Activated CD8-positive, alpha-beta memory T cell treated with anti-CD3 and anti-CD28 coated beads, Interleukin-2, amount 50 U/mL, for 48 hours (primary cell): ENCODE results near the gene C5orf22.
"Not testable (repeated sequence)": the region's sequence is repeated elsewhere in the genome, so short reads cannot be mapped to it uniquely, and the experiment has no call there.

Experiments
- DNase-seq: peaks from one replicate; pipeline ENCODE4 v3.0.0-alpha.2; 2020

Gene C5orf22

DNA sequence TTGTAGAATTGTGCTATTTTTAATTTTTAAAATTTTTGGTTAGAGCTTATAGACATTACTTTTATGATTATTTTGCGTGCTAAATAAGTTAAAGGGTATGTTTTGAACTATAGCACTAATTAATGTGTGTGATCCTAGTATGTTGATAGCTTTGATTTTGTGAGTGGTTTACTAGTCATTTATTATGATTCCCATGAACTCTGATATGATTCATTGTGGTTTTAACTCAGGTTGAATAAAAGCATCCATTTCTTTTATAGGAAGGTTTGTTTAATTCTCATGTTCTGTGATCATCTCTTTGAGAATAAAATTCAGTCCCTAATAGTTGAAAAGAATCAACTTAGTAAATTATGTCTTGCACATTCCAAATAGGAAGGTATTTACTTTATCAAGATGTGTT, 22.5 kb downstream of the C5orf22 start:
- DNase-seq = no peak

DNA sequence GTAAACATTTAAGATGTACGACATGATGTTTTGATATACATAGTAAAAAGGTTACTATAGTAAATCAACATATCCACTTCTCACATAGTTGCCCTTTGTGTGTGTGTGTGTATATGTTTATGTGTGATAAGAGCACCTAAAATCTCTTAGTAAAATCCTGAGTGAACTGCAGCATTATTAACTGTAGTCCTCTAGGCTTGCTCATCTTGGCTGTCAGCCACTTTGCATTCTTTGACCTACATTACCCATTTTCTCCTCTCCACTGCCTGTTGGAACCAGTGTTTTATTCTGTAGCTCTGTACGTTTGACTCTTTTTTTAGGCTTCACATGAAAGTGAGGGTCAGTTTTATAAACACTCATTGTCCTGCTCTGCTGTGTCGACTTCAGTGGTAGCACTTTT, 24.4 kb downstream of the C5orf22 start:
- no peak for DNase-seq

DNA sequence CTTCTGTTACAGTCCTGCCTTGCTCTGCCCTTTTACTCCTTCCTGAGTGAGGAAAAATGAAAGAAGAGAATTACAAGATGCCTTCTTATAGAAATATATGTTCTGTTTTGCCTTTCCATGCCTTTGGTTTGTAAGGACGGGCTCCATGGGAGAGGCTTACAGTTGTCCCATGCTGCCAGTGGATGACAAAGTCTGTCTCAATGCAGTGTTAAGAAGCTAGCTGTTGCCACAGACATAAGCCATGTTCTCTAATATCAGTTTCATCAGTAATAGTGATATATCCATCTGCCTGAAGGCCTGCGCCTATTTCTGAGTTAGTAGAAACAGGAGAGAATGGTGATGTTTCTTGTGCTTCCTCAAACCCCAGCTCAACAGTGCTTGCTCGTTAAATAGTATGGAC, 27.8 kb downstream of the C5orf22 start:
- DNase-seq = no peak

DNA sequence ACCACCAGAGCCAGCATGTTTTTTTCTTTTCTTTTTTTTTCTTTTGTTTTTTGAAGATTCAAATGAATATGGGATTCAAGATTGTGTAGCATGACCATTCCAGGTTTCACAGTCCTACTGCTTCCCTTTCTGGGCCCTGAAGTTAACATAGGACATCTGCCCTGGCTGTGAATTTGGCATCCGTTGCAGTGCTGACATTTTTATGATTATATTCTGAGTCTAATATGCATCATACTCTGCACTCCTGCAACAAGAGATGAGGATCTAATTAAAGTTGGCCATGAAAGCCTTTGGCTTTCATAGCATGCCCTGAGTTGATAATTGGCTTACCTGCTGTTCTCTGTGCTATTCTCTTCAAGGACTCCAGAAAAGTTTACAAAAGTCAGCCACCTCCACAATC, 29.8 kb downstream of the C5orf22 start:
- DNase-seq = no peak

DNA sequence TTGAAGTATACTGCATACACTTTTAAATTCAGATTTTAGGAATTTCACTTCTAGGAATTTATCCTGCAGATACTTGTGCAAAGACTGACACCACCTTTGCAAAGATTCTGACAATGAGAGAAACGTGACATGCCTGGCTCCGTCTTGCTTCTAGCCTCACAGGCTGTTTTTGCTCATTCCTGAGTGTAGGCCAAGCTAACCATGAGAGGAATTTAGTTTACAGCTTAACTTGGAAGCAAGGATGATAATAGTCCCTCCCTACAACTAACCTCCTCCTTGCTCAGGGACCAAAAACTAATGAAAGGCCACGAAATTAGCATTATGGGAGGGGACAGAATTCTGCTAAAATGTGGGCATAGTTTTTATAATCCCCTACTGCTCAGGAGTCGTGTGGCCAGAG, 31.1 kb downstream of the C5orf22 start:
- no peak for DNase-seq

DNA sequence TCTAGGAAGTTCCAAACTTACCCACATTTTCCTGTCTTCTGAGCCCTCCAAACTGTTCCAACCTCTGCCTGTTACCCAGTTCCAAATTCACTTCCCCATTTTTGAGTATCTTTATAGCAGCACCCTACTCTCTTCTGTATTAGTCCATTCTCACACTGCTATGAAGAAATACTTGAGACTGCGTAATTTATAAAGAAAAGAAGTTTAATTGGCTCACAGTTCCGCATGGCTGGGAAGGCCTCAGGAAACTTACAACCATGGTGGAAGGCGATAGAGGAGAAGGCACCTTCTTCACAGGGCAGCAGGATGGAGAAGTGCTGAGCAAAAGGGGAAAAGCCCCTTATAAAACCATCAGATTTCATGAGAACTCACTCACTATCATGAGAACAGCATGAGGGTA, 34.3 kb downstream of the C5orf22 start:
- DNase-seq = not testable (repeated sequence)

DNA sequence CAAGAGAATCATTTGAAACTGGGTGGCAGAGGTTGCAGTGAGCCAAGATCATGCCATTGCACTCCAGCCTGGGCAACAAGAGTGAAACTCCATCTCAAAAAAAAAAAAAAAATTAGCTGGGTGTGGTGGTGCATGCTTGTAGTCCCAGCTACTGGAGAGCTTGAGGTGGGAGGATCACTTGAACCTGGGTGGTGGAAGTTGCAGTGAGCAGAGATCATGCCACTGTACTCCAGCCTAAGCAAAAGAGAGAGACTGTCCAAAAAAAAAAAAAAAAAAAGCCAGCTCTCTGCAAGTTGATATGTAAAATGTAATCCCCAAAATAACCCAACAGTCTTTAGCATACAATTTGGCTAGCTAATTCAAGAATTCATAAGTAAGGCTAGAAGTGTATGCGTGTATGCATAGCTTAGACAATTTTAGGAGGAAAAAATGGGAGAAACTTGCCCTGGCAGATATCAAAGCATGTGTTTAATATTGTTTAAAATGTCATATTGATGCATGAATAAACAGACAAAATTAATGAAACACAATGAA, 36.3 kb downstream of the C5orf22 start:
- DNase-seq = no peak

DNA sequence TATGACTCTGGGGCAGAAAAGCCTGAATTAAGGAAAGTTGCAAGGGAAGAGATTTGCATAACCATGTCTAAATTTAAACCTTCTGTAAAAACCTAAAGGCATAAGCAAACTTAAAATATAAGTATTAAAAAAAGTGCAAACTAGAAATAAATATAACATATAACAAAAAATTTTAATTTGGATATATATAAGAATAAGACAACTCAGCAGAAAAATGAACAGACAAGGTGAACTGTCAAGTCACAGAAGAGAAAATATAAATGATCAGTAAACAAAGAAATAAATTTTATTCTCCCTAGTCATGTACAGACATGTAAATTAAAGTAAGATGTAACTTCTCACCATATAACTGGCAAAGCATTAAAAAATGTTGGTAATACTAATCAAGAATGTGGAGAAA, 37.0 kb downstream of the C5orf22 start:
- DNase-seq = no peak

DNA sequence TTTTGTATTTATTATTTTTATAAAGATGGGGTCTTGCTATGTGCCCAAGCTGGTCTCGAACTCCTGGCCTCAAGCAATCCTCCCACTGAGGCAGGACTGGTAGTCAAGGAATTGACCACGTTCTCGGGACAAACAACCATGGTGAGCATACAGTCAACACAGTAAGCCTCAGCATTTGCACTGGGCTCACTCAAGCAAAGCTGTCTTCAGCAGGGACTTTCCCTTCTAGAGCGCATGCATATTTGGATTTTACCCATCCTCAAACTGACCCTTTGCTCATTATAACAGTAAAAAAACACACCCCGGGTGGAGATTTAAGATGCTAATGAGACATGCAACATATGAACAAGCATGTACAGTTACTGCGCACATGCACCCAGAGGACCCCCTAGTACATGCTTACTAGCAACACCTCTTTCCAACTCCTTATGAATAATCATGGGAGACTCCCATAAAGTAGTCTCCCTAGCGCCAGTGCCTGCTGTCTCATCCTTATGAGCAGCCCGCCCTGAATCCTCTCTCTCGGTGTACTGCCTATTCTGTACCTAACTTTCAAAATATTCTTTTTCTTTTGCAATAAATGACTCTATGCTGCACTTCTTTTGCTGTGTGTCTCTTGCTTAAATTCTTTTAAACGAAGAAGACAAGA, 41.5 kb downstream of the C5orf22 start:
- DNase-seq = no peak

DNA sequence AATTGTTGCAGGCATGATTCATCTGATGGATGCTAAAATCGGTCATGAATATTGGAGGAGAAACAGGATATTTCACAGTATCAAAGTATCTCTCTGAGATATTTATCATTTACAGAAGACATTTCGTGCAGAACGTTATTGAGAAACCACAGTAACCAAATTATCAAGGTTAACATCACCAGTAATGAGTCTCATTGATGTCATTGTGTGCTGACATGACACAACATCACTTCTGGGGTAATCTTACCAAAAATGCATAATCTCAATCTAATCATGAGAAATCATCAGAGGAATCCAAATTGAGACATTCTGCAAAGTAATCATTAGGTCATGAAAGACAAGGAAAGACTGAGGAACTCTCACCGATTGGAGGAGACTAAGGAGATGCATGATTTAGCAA, 42.7 kb downstream of the C5orf22 start:
- DNase-seq = no peak

DNA sequence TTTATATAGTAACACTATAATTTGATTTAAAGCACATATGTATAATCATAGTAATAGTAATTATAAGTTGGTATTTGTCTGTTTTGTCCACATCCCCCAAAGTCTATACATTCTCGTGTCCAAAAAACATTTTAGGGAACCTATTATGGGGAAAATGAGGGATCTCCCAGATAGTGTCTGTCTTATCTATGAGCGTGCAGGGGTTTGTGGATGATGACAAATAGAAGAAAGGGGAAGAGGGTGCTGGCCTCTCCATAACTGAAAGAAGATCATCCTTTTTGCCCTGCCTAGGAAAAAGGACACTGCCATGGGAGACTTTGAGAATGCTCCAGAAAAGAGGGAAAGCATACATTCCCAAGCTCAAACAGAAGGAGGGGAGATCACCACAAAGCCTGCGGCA, 45.3 kb downstream of the C5orf22 start:
- no peak for DNase-seq

DNA sequence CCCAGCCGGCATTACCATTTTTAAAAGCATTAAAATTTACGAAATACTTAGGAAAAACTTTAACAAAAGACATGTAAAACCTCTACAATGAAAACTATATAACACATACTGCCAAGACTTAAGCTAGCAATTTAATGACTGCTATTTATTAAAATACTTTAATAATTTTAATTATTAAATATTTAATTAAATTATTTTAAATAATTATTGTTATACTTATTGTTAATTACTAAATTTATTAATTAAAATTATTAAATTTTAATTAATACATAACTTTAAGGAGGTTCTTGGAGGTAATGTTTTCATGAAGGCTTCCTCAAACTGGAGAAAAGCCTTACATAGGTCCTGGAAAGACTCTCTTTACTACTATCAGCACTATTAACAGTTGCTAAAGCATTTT, 47.5 kb downstream of the C5orf22 start:
- no peak for DNase-seq

DNA sequence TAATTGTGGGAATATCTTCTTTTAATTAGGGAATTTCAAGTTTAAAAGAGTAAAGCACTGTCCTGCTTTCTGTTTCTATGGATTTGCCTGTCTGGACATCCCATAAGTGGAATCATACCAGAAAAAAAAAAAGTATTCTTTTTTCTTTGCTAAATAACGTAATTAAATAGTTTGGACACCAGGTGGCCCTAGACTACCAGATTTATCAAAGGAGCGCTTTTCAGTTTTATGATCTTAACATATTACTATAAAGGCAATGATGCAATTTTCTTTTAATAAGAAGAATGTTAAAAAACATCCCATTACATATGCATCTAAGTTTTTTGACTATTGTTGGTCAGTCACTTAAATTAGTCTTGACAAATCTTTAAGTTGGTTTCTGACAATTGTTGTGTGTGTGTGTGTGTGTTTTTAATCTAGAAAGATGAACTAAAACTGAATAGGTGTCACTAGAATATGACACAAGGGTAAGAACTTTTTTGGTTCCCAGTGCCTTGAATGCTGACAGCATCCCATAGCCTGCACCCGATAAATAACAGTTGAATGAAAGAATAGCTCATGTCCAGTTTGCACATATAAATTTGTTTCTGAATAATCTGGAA, 49.5 kb downstream of the C5orf22 start:
- DNase-seq = no peak

DNA sequence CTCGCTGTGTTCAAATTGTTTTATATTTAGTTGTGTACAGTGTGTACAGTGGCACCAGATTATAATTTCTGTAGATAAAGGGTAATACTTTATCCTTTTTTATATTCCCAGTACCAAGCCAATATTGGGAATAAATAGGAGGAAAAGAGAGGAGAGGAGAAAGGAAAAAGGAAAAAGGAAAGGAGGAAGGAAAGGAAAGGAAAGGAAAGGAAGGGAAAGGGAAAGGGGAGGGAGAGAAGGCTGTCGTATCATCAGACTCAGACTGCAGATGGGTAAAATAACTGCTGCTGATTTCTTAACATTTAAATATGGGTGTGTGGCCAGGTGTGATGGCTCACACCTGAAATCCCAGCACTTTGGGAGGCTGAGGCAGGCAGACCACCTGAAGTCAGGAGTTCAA, 51.0 kb downstream of the C5orf22 start:
- no peak for DNase-seq

DNA sequence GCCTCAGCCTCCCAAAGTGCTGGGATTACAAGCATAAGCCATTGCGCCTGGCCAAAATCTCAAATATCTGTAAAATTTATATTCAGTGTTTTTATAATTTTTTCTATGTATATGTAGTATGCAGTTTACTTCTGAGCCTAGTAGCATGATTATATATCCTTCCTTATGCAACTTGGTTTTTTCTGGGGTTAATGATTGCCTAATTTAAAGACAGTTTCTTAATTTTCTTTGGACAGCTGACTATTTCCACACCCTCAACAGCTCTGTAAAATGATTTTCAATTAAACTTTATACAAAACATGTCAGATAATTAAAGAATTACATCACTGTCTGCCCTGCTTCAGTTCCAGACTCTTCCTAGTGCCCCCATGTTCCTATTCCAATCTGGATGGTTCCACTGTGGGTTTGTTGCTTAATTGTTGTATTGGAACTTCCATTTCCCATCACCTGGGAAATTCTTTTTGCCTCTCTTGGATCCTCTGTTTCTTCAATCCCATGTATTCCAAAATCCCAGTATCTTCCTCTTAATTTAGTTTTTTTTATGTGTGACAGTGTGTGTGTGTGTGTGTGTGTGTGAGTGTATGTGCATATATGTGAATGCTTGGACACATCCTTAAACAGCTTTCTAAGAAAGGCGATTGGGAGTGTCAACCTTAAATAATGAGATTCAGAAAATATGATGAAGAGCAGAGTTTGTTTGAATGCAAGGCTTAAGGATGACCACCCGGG, 53.2 kb downstream of the C5orf22 start:
- no peak for DNase-seq

DNA sequence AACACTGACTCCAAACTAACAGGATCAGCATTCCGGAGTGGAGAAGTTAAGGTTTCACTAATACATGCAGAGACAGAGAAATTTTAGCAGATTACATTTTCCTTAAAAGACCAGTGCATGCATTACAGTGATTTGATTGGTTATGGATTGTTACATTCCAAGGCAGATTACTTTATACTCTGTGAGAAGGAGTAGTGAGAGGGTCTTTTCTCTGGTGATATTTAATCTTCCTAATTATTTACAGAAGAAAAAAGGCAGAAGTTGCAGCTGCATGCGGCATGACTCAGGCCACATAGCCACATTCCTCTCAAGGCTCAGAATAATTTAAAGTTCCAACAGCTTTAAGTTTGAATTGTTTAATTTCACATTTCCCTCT, 53.8 kb downstream of the C5orf22 start:
- DNase-seq = no peak

DNA sequence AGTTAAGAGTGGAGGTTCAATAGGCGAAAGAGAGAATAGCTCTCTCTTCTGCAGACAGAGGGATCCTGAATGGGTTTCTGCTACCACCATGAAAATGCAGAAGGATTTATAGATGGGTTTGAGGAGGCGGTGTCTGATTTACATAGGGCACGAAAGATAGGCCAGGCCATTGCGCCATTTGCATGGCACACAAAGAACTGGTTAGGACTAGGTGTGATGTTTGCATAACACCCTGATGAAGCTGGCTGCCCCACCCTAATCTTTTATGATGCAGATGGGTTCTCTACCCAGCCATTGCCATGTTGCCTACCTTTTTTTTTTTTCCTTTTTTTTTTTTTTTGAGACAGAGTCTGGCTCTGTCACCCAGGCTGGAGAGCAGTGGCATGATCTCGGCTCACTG, 55.4 kb downstream of the C5orf22 start:
- DNase-seq = no peak

DNA sequence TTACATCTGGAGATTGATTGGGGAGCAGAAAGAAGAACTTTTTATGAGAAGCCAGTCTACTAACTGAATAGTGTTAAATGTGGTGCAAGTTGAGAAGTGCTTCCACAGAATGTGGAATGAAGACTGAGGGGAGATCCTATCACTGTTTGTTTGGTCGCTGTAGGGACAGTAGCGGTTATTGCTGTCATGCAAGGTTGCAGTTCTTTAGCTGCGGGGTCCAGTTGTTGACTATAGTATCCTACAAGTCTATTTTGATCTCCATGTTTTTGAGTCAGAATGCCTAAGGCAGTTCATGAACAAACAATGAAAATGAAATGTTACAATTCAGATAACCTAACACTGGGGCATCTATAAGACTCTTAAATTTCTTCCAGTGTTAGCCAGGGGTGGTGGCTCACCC, 61.6 kb downstream of the C5orf22 start:
- no peak for DNase-seq

DNA sequence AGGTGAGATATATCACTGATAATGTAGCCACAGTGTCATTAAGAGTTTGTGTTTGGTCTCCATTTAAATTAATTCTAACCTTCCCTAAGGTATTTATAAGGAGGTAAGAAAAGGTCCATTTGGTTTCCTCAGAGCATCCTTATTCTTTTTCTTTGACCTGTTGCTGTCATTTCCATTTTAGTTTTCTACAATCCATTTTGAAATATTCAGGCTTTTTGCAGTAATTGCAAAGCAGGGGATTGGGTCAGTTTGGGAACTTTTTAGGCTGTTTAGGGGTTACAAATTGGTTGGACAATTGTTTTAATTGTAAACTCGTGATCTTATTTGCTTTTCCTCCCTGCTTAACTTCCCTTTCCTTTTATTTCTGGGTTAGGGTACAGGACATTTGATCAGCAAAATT, 64.3 kb downstream of the C5orf22 start:
- DNase-seq = no peak

DNA sequence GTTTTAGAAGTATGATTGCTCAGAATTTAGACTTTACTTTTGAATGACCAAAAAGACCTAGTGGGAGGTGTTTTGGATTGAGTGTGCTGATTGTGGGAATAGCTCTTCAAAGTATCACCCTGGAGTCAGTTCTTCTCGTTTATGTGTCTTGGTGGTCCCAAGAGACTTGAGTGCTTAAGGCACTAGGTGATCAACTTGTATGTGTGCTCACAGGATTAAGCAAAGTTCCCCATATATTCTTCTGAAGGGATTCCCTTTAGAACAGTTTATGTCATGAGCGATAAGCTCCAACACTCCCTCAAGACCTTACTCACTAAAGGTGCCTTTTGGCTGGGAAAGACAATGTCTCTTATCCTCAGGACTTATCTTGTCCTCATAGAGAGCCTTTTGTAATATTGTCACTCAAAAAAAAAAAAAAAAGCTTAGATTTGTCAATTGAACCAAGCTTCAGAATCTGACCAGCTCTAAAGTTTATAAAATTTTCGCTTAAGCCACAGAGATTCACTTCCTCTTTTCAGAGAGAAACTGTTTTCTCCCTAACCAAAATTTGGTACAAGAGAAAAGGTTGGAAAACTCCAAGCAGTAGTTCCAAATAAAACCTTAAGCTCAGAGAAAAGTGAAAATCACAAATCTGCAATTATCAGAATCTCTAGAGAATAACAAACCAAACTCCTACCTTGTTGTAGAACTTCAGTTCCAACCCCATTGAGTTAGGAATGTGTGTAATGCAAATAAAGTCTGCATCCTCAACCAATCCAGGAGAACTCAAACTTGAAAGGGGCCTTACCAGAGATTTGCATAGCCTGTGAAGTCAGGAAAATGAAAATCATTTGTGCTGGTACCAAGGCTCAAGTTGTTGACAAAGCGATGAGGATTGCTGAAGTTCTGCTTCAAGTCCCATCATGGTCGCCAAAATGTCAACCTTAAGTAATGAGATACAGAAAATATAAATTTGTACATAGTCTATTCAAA, 66.8 kb downstream of the C5orf22 start:
- DNase-seq = no peak

DNA sequence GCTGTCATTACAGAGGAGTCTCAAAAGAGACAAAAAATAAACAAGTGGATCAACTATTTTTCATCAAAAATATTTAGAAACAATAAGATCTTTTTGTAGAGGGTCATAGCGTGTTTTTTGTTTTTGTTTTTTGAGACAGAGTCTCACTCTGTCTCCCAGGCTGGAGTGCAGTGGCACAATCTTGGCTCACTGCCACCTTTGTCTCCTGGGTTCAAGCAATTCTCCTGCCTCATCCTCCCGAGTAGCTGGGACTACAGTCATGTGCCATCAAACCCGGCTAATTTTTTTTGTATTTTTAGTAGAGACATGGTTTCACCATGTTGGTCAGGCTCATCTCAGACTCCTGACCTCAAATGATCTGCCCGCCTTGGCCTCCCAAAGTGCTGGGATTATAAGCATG, 70.2 kb downstream of the C5orf22 start:
- not testable (repeated sequence) for DNase-seq

DNA sequence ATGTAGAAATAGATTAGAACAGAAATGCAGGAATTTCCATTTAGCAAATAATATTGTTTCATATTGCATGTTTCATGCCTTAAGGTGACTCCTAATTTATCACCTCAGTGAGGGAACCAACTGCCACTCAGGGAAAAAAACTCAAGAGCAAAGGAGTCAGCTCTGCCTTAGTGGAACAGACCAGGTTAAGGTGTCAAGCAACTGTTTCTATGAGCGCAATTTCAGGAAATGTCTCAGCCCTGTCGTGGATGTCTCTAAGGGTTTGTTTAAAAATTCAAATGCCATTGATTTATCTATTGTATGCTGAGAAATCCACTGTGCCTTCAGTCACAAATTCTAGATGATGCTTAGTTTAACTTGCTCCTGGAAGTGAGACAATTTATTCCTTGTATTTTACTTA, 72.1 kb downstream of the C5orf22 start:
- DNase-seq = no peak

DNA sequence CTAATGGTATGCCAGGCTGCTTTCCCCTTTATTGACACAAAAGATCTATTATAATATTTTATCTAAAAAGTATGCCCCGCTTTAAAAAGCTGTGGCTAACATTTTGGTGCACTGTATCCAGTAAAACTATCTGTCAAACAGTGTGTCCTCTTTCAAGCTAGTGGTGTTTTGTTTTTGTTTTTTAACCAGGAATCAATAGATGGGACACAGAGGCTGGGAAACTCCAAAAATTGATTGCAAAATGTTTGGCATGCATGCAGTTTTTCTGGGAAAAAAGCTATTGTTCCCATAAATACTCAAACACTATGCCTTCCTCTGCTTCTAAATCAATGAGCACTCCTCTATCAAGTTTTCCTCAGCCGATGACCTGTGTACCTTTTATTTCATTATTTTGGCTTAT, 72.5 kb downstream of the C5orf22 start:
- DNase-seq = no peak
